Sigmoid colon (tissue), 7 donors: ENCODE measurements around the gene GPD1L. TPM values are rescaled to one million over a fixed set of nuclear protein-coding genes. Genes with fewer than 3 reads are reported as not detected.

Experiments
- DNase-seq: peaks from one replicate; pipeline ENCODE4 v3.0.0-alpha.2; 2019
- H3K27ac ChIP-seq, 4 donors: fragments of 200-600 bp; sonication (generic); one replicate each; pipeline ENCODE4 v1.5.1; 2016 to 2019; ENCODE audit warnings: mild to moderate bottlenecking in 1 of 4
- H3K27me3 ChIP-seq, 3 donors: fragments of 200-600 bp; sonication (generic); one replicate each; pipeline ENCODE4 v1.5.1; 2019; ENCODE audit warnings: mild to moderate bottlenecking in 1 of 3
- H3K36me3 ChIP-seq, 4 donors: fragments of 200-600 bp; sonication (generic); one replicate each; pipeline ENCODE4 v1.5.1; 2016 to 2019
- H3K4me1 ChIP-seq, 4 donors: fragments of 200-600 bp; sonication (generic); one replicate each; pipeline ENCODE4 v1.5.1; 2017 to 2019
- H3K4me3 ChIP-seq, 4 donors: fragments of 200-600 bp; sonication (generic); one replicate each; pipeline ENCODE4 v1.5.1; 2017 to 2019; ENCODE audit warnings: mild to moderate bottlenecking in 2 of 4, moderate library complexity in 1 of 4
- H3K9me3 ChIP-seq, 4 donors: fragments of 200-600 bp in 3 of 4; sonication (generic) in 3 of 4; one replicate each; pipeline versions ENCODE4 v1.5.1 to v1.6.1; 2013 to 2019
- CTCF ChIP-seq, 4 experiments: fragments of 450-650 bp in 3 of 4; fragments of 200-600 bp in 1 of 4; IDR thresholded peaks; one replicate each; pipeline ENCODE4 v1.5.1; 2016 to 2019; ENCODE audit warnings: antibody characterized with exemption in 4 of 4, mild to moderate bottlenecking in 3 of 4, moderate library complexity in 2 of 4
- EP300 ChIP-seq, 4 donors: sonication (generic); formaldehyde crosslinking; IDR thresholded peaks; one replicate each; pipeline ENCODE4 v1.6.1; 2017; ENCODE audit warnings: antibody characterized with exemption in 4 of 4
- POLR2A ChIP-seq, 2 donors: fragments of 450-650 bp; IDR thresholded peaks; one replicate each; pipeline ENCODE4 v1.6.1; 2016; ENCODE audit warnings: antibody characterized with exemption in 2 of 2, mild to moderate bottlenecking in 2 of 2, moderate library complexity in 2 of 2
- POLR2AphosphoS5 ChIP-seq, 4 donors: sonication (generic); formaldehyde crosslinking; IDR thresholded peaks; one replicate each; pipeline ENCODE4 v1.6.1; 2017; ENCODE audit warnings: antibody characterized with exemption in 4 of 4
- WGBS, 2 donors: extraction: QIAGEN DNeasy Blood & Tissue Kit; methylation state at CpG; one replicate each; pipeline ENCODE4 v1.1.7; 2013; 5-methylcytosine and 5-hydroxymethylcytosine counted together
- intact Hi-C: fragments of 100-400 bp; cut with DNase I; formaldehyde crosslinking; loops from one replicate; pipeline ENCODE4 v1.15.1; 2023
- polyA plus RNA-seq, 3 donors: library from polyadenylated mRNA; stranded (reverse); fragments of 200-250 nt; gene quantifications; one replicate each; pipeline ENCODE4 v1.2.3, GENCODE V29; 2013
- total RNA-seq, 4 donors: library from RNA; depleted of rRNA; stranded (reverse); fragments of >200 nt; gene quantifications; one replicate each; pipeline ENCODE4 v1.1.0, GENCODE V29; 2016
- donor health status: healthy with polysubstance abuse.
- donor health status: Bipolar disorder and iron deficiency.
- donor health status: healthy.

GPD1L gene
- total and polyA plus RNA-seq, 7 donors: 39.1 to 67.8 (median 46.0) TPM

- no peaks in the 10 kb centered on the region for H3K9me3 ChIP-seq
- H3K27me3 ChIP-seq: no peaks in the 10 kb centered on the region
- H3K27ac ChIP-seq: no peak overlapping the region
- TF ChIP-seq POLR2A (IDR thresholded peaks at IDR 0.05): no peak
- TF ChIP-seq POLR2AphosphoS5 (IDR thresholded peaks at IDR 0.05): no peak
- TF ChIP-seq CTCF (IDR thresholded peaks at IDR 0.05): no peak
- TF ChIP-seq EP300 (IDR thresholded peaks at IDR 0.05): no peak
- no peak for DNase-seq
- no peaks in the 10 kb centered on the region for H3K4me1 ChIP-seq
- intact Hi-C loops: no loop called here
- H3K36me3 ChIP-seq: peaks cover 0 to 17% (median 2%) of the 10 kb centered on the region in 4 donors
- no peak overlapping the region for H3K4me3 ChIP-seq
Measured at GRCh38 chr3:32132121-32132520, 25.7 kb downstream of the GPD1L start.

GRCh38 chr3:32132706-32133105 is 26.3 kb downstream of the GPD1L start:
- no peaks in the 10 kb centered on the region for H3K9me3 ChIP-seq
- WGBS, 2 donors: 92 to 93% methylated on average over 2 of the region's 2 CpGs
- DNase-seq: no peak

DNA sequence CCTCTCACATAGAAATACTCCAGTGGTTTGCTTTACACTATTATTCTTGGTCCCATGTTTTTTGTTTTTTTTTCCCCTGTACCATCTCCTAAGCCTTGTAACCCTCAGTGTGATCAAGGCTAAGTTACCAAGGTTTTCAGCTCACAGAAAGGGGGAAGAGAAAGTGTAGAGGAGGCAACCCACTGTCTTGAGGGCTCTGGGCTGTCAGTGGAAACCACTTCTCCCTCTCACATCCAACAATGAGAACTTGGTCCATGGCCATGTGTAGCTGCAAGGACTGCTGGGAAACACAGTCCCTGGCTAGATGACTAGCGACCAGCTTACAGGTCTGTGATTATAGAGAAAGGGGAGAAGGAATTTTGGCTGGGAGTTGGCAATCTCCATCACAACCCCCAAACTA is 30.3 kb downstream of the GPD1L start:
- no peak for TF ChIP-seq CTCF (IDR thresholded peaks at IDR 0.05)
- no peak for TF ChIP-seq POLR2A (IDR thresholded peaks at IDR 0.05)
- no peak for TF ChIP-seq POLR2AphosphoS5 (IDR thresholded peaks at IDR 0.05)
- no peaks in the 10 kb centered on the region for H3K9me3 ChIP-seq
- no peak overlapping the region for H3K4me3 ChIP-seq
- H3K36me3 ChIP-seq: peaks cover 0 to 17% (median 0%) of the 10 kb centered on the region in 4 donors
- H3K27ac ChIP-seq: no peak overlapping the region
- no peaks in the 10 kb centered on the region for H3K4me1 ChIP-seq
- no peak for DNase-seq
- no peaks in the 10 kb centered on the region for H3K27me3 ChIP-seq
- intact Hi-C loops: no loop called here
- 90 to 100% methylated on average over 1 of the region's 1 CpG for WGBS, 2 donors

More at GRCh38 chr3:32132706-32133105, 26.3 kb downstream of the GPD1L start:
- Histone ChIP-seq H3K36me3 (peaks cover 0 to 17% (median 2%) of the 10 kb centered on the region in 4 donors), H3K4me3 (no peak overlapping the region), H3K27ac (no peak overlapping the region), H3K27me3 (no peaks in the 10 kb centered on the region), H3K4me1 (no peaks in the 10 kb centered on the region)
- intact Hi-C loops: no loop called here
- no peak for TF ChIP-seq POLR2A (IDR thresholded peaks at IDR 0.05)
- no peak for TF ChIP-seq POLR2AphosphoS5 (IDR thresholded peaks at IDR 0.05)
- TF ChIP-seq EP300 (IDR thresholded peaks at IDR 0.05): no peak
- no peak for TF ChIP-seq CTCF (IDR thresholded peaks at IDR 0.05)

GRCh38 chr3:32137870-32138269 is 31.4 kb downstream of the GPD1L start:
- 82 to 87% methylated on average over 4 of the region's 4 CpGs for WGBS, 2 donors
- no peak for DNase-seq
- TF ChIP-seq EP300 (IDR thresholded peaks at IDR 0.05): no peak
- no peak for TF ChIP-seq POLR2AphosphoS5 (IDR thresholded peaks at IDR 0.05)
- TF ChIP-seq POLR2A (IDR thresholded peaks at IDR 0.05): no peak
- no peak for TF ChIP-seq CTCF (IDR thresholded peaks at IDR 0.05)
- H3K36me3 ChIP-seq: peaks cover 0 to 17% (median 0%) of the 10 kb centered on the region in 4 donors
- no peaks in the 10 kb centered on the region for H3K27me3 ChIP-seq
- intact Hi-C loops: no loop called here
- H3K9me3 ChIP-seq: no peaks in the 10 kb centered on the region
- H3K4me3 ChIP-seq: no peak overlapping the region
- no peak overlapping the region for H3K27ac ChIP-seq
- no peaks in the 10 kb centered on the region for H3K4me1 ChIP-seq

DNA sequence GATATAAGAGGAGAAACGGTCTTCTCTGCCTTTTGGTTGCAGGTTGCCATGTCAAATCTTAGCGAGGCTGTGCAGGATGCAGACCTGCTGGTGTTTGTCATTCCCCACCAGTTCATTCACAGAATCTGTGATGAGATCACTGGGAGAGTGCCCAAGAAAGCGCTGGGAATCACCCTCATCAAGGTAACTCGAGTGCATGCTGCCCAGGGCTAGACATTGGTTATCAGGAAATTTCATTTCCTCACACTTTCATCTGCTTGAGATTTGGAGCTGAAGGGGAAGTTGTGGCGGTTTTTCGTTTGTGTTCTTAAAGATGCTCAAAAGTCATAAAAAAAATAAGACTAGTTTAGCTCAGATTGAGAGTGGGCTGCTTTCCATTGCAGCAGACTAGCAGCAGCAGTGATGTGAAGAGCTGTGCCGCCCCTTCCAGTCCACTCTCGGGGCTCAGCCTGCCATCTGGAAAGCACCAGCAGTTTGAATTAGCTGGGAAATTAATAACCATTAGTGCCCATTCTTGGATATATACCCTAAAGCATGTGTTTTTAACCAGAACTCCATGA is 32.2 kb downstream of the GPD1L start:
- 47 to 76% methylated on average over 8 of the region's 8 CpGs for WGBS, 2 donors

More for the DNA sequence above, 32.2 kb downstream of the GPD1L start:
- Histone ChIP-seq H3K9me3 (no peaks in the 10 kb centered on the region), H3K27me3 (no peaks in the 10 kb centered on the region), H3K27ac (no peak overlapping the region), H3K4me3 (no peak overlapping the region), H3K4me1 (no peaks in the 10 kb centered on the region), H3K36me3 (peaks cover 0 to 17% (median 0%) of the 10 kb centered on the region in 4 donors)
- TF ChIP-seq POLR2AphosphoS5 (IDR thresholded peaks at IDR 0.05) (no peak), POLR2A (IDR thresholded peaks at IDR 0.05) (no peak), EP300 (IDR thresholded peaks at IDR 0.05) (no peak), CTCF (IDR thresholded peaks at IDR 0.05) (no peak)
- intact Hi-C loops: no loop called here
- DNase-seq: no peak
